Measurements from ENCODE around the gene CCT3. TPM values are rescaled to one million over a fixed set of nuclear protein-coding genes. Genes with fewer than 3 reads are reported as not detected.

Gene CCT3
- total RNA-seq, 2 experiments from 2014 or later: 385 to 387 TPM

- intact Hi-C loops (cut with micrococcal nuclease; ENCODE audit: unreplicated experiment): no loop called here
- ChIA-PET POLR2A (no interaction called here), CTCF (ENCODE audit: unreplicated experiment) (no interaction called here)
- Histone ChIP-seq H3K9me3 (ENCODE audit: low read length) (no peaks in the 10 kb centered on the region), H3K4me1 (ENCODE audit: insufficient read depth, low read length, poor library complexity, severe bottlenecking) (no peaks in the 10 kb centered on the region), H3K4me2 (ENCODE audit: low read length) (no peak overlapping the region), H2AFZ (ENCODE audit: low read length) (no peak overlapping the region), H4K20me1 (ENCODE audit: insufficient read depth, low read length) (no peaks in the 10 kb centered on the region), H3K27ac (ENCODE audit: low read depth, low read length, poor library complexity, severe bottlenecking) (no peak overlapping the region), H3K4me3 (ENCODE audit: low read depth, low read length, poor library complexity, severe bottlenecking) (no peak overlapping the region), H3K36me3 (ENCODE audit: insufficient read depth, low read length) (no peaks in the 10 kb centered on the region), H3K9me2 (ENCODE audit: insufficient read depth, low read length) (no peaks in the 10 kb centered on the region), H3K79me2 (ENCODE audit: insufficient read depth, low read depth, low read length) (no peaks in the 10 kb centered on the region)
- no TSS peak for BruUV-seq (replicated peaks)
- TF ChIP-seq EZH2phosphoT487 (IDR thresholded peaks at IDR 0.05; ENCODE audit: borderline replicate concordance, low read depth, low read length) (no peak), CTCF (conservative IDR thresholded peaks at IDR 0.05; ENCODE audit: low read length) (no peak)
- DNase-seq (ENCODE audit: low spot score): no peak
Measured at GRCh38 chr1:156373546-156373945, 35.5 kb upstream of the CCT3 start.

- TF ChIP-seq CTCF (conservative IDR thresholded peaks at IDR 0.05; ENCODE audit: low read length) (no peak), EZH2phosphoT487 (IDR thresholded peaks at IDR 0.05; ENCODE audit: borderline replicate concordance, low read depth, low read length) (no peak)
- H3K4me3 ChIP-seq (ENCODE audit: low read depth, low read length, poor library complexity, severe bottlenecking): no peak overlapping the region
- no peak overlapping the region for H3K27ac ChIP-seq (ENCODE audit: low read depth, low read length, poor library complexity, severe bottlenecking)
- ChIA-PET POLR2A (interaction anchor here (0.6 kb wide), 1 partner anchor 30 kb away, joined by 4 read pairs; no protein-coding TSS in a partner anchor), CTCF (ENCODE audit: unreplicated experiment) (no interaction called here)
- no peak overlapping the region for H3K4me2 ChIP-seq (ENCODE audit: low read length)
- no peaks in the 10 kb centered on the region for H3K9me2 ChIP-seq (ENCODE audit: insufficient read depth, low read length)
- H3K79me2 ChIP-seq (ENCODE audit: insufficient read depth, low read depth, low read length): no peaks in the 10 kb centered on the region
- no peaks in the 10 kb centered on the region for H3K4me1 ChIP-seq (ENCODE audit: insufficient read depth, low read length, poor library complexity, severe bottlenecking)
- H4K20me1 ChIP-seq (ENCODE audit: insufficient read depth, low read length): no peaks in the 10 kb centered on the region
- no peak overlapping the region for H2AFZ ChIP-seq (ENCODE audit: low read length)
- intact Hi-C loops (cut with micrococcal nuclease; ENCODE audit: unreplicated experiment): no loop called here
- DNase-seq (ENCODE audit: low spot score): no peak
- no TSS peak for BruUV-seq (replicated peaks)
- no peaks in the 10 kb centered on the region for H3K36me3 ChIP-seq (ENCODE audit: insufficient read depth, low read length)
- no peaks in the 10 kb centered on the region for H3K9me3 ChIP-seq (ENCODE audit: low read length)
Measured at GRCh38 chr1:156372876-156373275, 34.8 kb upstream of the CCT3 start.

- Histone ChIP-seq H3K4me2 (ENCODE audit: low read length) (no peak overlapping the region), H3K9me3 (ENCODE audit: low read length) (no peaks in the 10 kb centered on the region), H3K4me1 (ENCODE audit: insufficient read depth, low read length, poor library complexity, severe bottlenecking) (no peaks in the 10 kb centered on the region), H2AFZ (ENCODE audit: low read length) (no peak overlapping the region), H3K36me3 (ENCODE audit: insufficient read depth, low read length) (no peaks in the 10 kb centered on the region), H3K4me3 (ENCODE audit: low read depth, low read length, poor library complexity, severe bottlenecking) (no peak overlapping the region), H3K79me2 (ENCODE audit: insufficient read depth, low read depth, low read length) (no peaks in the 10 kb centered on the region), H3K9me2 (ENCODE audit: insufficient read depth, low read length) (no peaks in the 10 kb centered on the region), H4K20me1 (ENCODE audit: insufficient read depth, low read length) (no peaks in the 10 kb centered on the region), H3K27ac (ENCODE audit: low read depth, low read length, poor library complexity, severe bottlenecking) (no peak overlapping the region)
- no TSS peak for BruUV-seq (replicated peaks)
- CTCF ChIA-PET (ENCODE audit: unreplicated experiment): no interaction called here
- DNase-seq (ENCODE audit: low spot score): no peak
- POLR2A ChIA-PET: no interaction called here
- no peak for TF ChIP-seq EZH2phosphoT487 (IDR thresholded peaks at IDR 0.05; ENCODE audit: borderline replicate concordance, low read depth, low read length)
- intact Hi-C loops (cut with micrococcal nuclease; ENCODE audit: unreplicated experiment): no loop called here
Measured at GRCh38 chr1:156372265-156372586, 34.1 kb upstream of the CCT3 start.
